ENCODE results near the gene ISLR. TPM values are rescaled to one million over a fixed set of nuclear protein-coding genes. Genes with fewer than 3 reads are reported as not detected.

ISLR gene
- total and polyA plus RNA-seq, 2 of the 4 experiments (the other 2 are of a cell fraction): under 0.01 to 0.79 TPM

DNA sequence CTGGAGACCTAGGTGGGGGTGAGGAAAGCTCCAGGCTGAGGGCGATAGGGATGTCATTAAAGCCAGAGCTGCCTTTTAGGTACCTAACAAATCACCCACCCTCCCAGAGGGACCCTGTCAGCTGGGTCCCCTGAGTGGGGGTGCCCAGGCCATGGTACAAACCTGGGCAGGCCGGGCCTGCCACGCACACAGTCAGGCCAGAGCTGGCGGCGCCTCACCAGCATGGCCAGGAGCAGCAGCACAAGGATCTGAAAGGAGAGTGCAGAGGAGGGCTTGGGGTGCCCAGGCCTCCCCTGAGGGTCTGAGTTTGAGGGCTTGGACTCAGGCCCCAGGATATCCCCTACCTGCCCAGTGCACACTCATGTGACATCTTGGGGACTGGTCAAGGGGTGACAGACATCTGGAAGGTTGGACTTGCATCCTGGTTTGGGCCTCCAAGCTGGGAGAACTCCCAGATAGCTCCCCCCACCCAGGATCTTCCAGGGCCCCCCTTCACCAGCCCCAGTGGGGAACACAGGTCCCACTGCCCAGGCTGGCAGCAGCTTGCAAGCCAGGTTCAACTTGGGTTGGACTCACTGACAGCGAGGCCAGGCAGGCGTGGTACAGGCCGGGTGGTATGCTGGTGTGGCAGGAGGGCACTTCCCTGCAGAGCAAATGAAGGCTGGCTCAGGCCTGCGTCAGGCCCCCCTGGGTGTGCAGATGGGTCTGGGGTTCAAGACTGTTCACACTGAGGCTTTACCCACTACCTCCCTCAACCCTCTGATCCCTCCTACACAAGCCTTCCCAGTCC lies 23.9 kb downstream of the ISLR start:
- POLR2A ChIA-PET (ENCODE audit: unreplicated experiment): no interaction called here
- no peak overlapping the region for H3K4me2 ChIP-seq (ENCODE audit: low read depth, low read length)

More for the DNA sequence above, 23.9 kb downstream of the ISLR start:
- Histone ChIP-seq H2AK9ac (replicated peaks; ENCODE audit: low read depth, low read length, poor library complexity) (no peak overlapping the region), H2AFZ (replicated peaks; ENCODE audit: low read length, poor library complexity) (no peak overlapping the region), H3K9me1 (ENCODE audit: insufficient read depth, low read length) (peaks cover 16% of the 10 kb centered on the region), H3K36me3 (ENCODE audit: control insufficient read depth, insufficient read depth, low read length) (no peaks in the 10 kb centered on the region), H4K5ac (ENCODE audit: low read depth, low read length) (no peak overlapping the region), H3K27me3 (ENCODE audit: control insufficient read depth, insufficient read depth, low read length) (peaks cover 3% of the 10 kb centered on the region; the same call in 1 of the 2 replicates), H4K91ac (ENCODE audit: insufficient read depth, low read depth, low read length) (no peak overlapping the region), H2BK5ac (ENCODE audit: low read depth, low read length, poor library complexity, severe bottlenecking) (no peak overlapping the region), H4K8ac (ENCODE audit: low read depth in 2 of 2, low read length in 2 of 2) (no peak overlapping the region), H3K27ac (ENCODE audit: insufficient read depth, low read length) (no peak overlapping the region), H3K4me3 (ENCODE audit: insufficient read depth, low read depth, low read length) (no peak overlapping the region), H3K4me1 (ENCODE audit: control insufficient read depth, insufficient read depth, low read length) (peaks cover 27% of the 10 kb centered on the region), H3K9ac (ENCODE audit: low read depth, low read length) (no peak overlapping the region), H3K56ac (ENCODE audit: extremely low read depth, insufficient read depth, low read length) (no peak overlapping the region), H3K14ac (replicated peaks; ENCODE audit: low read depth, low read length) (peak overlapping the region; percentile 79; the same call in 1 of the 2 replicates), H3K4ac (ENCODE audit: low read depth, low read length) (peak overlapping the region; percentile 22; the same call in 1 of the 2 replicates), H4K20me1 (ENCODE audit: insufficient read depth, low read length) (peaks cover 8% of the 10 kb centered on the region; the same call in 1 of the 2 replicates), H3K23ac (ENCODE audit: low read depth, low read length) (no peak overlapping the region), H2BK20ac (ENCODE audit: low read depth, low read length) (no peak overlapping the region), H3K18ac (ENCODE audit: low read depth, low read length) (no peak overlapping the region), H2BK15ac (ENCODE audit: low read depth, low read length) (no peak overlapping the region), H2AK5ac (ENCODE audit: low read depth, low read length) (peak overlapping the region; percentile 79; the same call in 1 of the 2 replicates), H3K9me3 (ENCODE audit: control insufficient read depth, insufficient read depth, low read length) (no peaks in the 10 kb centered on the region), H3K79me1 (ENCODE audit: low read depth in 1 of 2, low read length in 2 of 2) (no peaks in the 10 kb centered on the region), H2BK120ac (ENCODE audit: low read depth, low read length) (no peak overlapping the region)
- TF ChIP-seq POLR2A (IDR thresholded peaks at IDR 0.05; ENCODE audit: low read depth, low read length) (no peak), SMC3 (IDR thresholded peaks at IDR 0.05; ENCODE audit: low read depth, low read length) (no peak), MAZ (IDR thresholded peaks at IDR 0.05; ENCODE audit: borderline replicate concordance, low read depth, low read length) (no peak), NFE2L2 (IDR thresholded peaks at IDR 0.05; ENCODE audit: low read depth, low read length) (no peak), RFX5 (IDR thresholded peaks at IDR 0.05; ENCODE audit: low read depth, low read length) (no peak), FOS (IDR thresholded peaks at IDR 0.05; ENCODE audit: low read depth, low read length) (no peak), MXI1 (IDR thresholded peaks at IDR 0.05; ENCODE audit: borderline replicate concordance, low read depth, low read length) (no peak), RAD21 (IDR thresholded peaks at IDR 0.05; ENCODE audit: low read length) (no peak), BHLHE40 (IDR thresholded peaks at IDR 0.05; ENCODE audit: low read depth, low read length) (no peak), CEBPB (IDR thresholded peaks at IDR 0.05; ENCODE audit: low read depth, low read length) (no peak), RCOR1 (IDR thresholded peaks at IDR 0.05; ENCODE audit: insufficient replicate concordance, low read length) (no peak), MAFK (IDR thresholded peaks at IDR 0.05; ENCODE audit: low read depth, low read length) (no peak), CHD1 (IDR thresholded peaks at IDR 0.05; ENCODE audit: low read depth, low read length) (no peak)
- TF ChIP-seq, protein P1, sequence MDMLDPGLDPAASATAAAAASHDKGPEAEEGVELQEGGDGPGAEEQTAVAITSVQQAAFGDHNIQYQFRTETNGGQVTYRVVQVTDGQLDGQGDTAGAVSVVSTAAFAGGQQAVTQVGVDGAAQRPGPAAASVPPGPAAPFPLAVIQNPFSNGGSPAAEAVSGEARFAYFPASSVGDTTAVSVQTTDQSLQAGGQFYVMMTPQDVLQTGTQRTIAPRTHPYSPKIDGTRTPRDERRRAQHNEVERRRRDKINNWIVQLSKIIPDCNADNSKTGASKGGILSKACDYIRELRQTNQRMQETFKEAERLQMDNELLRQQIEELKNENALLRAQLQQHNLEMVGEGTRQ (IDR thresholded peaks at IDR 0.05; ENCODE audit: low read depth, low read length): no peak
- TF ChIP-seq, protein P2, sequence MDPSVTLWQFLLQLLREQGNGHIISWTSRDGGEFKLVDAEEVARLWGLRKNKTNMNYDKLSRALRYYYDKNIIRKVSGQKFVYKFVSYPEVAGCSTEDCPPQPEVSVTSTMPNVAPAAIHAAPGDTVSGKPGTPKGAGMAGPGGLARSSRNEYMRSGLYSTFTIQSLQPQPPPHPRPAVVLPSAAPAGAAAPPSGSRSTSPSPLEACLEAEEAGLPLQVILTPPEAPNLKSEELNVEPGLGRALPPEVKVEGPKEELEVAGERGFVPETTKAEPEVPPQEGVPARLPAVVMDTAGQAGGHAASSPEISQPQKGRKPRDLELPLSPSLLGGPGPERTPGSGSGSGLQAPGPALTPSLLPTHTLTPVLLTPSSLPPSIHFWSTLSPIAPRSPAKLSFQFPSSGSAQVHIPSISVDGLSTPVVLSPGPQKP (IDR thresholded peaks at IDR 0.05; ENCODE audit: borderline replicate concordance, low read depth, low read length): no peak
- CTCF ChIA-PET: interaction anchor here (0.6 kb wide), 1 partner anchor 36 kb away, joined by 4 read pairs; no protein-coding TSS in a partner anchor
- in situ Hi-C loops (cut with MboI; ENCODE audit: low sequenced_read_pairs): no loop called here
- 100% methylated on average over 1 of the region's 9 CpGs; no CpG with 5 or more reads in 1 of the 2 experiments for WGBS, 2 experiments (ENCODE audit: extremely low coverage in 2 of 2, insufficient read length in 1 of 2)
- no peak for DNase-seq
- intact Hi-C loops (cut with micrococcal nuclease): no loop called here
- BruUV-seq (replicated peaks): no TSS peak
- dilution Hi-C loops (cut with HindIII; ENCODE audit: low sequenced_read_pairs, unreplicated experiment): no loop called here
- no peak for ATAC-seq (ENCODE audit: low read depth)
